ENCODE measurements around the gene MTHFD2L.
"Not testable (repeated sequence)": the region's sequence is repeated elsewhere in the genome, so short reads cannot be mapped to it uniquely, and the experiment has no call there.

MTHFD2L gene

DNA sequence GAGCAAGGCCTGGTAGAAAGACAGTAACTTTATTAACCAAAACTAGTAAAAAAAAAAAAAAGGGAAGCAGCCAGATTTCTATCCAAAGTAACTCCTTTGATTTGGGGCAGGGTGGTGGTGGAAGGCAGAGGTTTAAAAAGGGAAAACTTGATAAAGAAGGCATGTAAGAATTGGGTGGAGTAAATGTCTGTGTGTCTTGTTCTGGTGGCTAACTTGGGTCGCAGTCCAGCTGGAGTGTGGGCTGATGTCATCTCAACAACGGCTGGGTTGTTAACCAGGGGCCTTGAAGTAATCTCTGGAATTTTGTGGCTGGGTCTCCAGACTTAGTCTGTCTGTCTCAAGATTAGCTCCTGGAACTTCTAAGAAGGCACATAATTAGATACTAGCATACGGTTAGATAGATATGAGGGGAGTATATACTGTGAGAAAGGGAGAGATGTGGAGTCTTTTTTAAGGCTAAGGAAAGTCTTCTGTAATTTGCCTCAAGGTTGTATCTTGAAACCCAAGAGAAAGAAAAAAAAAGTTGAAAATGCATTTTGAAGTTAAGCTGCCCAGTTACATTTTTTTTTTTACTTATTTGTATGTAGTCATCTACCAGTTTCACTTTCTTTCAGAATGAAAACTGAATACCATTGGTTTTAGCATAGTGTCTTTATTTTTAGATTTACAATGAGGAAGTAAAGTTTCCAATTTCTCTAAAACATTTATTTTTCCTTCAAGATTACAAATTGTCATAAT, 48.3 kb downstream of the MTHFD2L start:
- H3K4me1 ChIP-seq (ENCODE audit: control insufficient read depth, insufficient read depth, low read length, poor library complexity, severe bottlenecking): no peaks in the 10 kb centered on the region
- H3K4me3 ChIP-seq (ENCODE audit: insufficient read depth, low read depth, low read length, poor library complexity, severe bottlenecking): no peak overlapping the region
- no peak for DNase-seq
- H3K36me3 ChIP-seq (ENCODE audit: control insufficient read depth, insufficient read depth, low read length): no peaks in the 10 kb centered on the region
- no peaks in the 10 kb centered on the region for H3K27me3 ChIP-seq (replicated peaks; ENCODE audit: control insufficient read depth, insufficient read depth, low read length, poor library complexity, severe bottlenecking)
- H3K9me3 ChIP-seq (ENCODE audit: control insufficient read depth, low read length): no peaks in the 10 kb centered on the region
- H3K27ac ChIP-seq (ENCODE audit: insufficient read depth, low read length, poor library complexity, severe bottlenecking): no peak overlapping the region

DNA sequence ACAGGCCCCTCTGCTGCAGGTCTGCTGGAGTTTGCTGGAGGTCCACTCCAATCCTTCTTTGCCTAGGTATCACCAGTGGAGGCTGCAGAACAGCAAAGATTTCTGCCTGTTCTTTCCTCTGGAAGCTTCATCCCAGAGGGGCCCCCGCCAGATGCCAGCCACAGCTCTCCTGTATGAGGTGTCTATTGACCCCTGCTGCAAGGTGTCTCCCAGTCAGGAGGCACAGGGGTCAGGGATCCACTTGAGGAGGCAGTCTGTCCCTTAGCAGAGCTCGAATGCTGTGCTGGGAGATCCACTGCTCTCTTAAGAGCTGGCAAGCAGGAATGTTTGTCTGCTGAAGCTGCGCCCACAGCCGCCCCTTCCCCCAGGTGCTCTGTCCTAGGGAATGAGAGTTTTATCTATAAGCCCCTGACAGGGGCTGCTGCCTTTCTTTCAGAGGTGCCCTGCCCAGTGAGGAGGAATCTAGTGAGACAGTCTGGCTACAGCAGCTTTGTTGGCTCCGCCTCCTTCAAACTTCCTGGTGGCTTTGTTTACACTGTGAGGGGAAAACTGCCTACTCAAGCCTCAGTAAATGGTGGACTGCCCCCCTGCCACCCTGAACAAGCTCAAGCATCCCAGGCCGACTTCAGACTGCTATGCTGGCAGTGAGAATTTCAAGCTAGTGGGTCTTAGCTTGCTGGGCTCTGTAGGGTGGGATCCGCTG, 56.7 kb downstream of the MTHFD2L start:
- H3K27ac ChIP-seq (ENCODE audit: insufficient read depth, low read length, poor library complexity, severe bottlenecking); H3K9me3 ChIP-seq (ENCODE audit: control insufficient read depth, low read length); H3K36me3 ChIP-seq (ENCODE audit: control insufficient read depth, insufficient read depth, low read length); H3K27me3 ChIP-seq (replicated peaks; ENCODE audit: control insufficient read depth, insufficient read depth, low read length, poor library complexity, severe bottlenecking); DNase-seq; H3K4me1 ChIP-seq (ENCODE audit: control insufficient read depth, insufficient read depth, low read length, poor library complexity, severe bottlenecking); H3K4me3 ChIP-seq (ENCODE audit: insufficient read depth, low read depth, low read length, poor library complexity, severe bottlenecking): not testable (repeated sequence)

DNA sequence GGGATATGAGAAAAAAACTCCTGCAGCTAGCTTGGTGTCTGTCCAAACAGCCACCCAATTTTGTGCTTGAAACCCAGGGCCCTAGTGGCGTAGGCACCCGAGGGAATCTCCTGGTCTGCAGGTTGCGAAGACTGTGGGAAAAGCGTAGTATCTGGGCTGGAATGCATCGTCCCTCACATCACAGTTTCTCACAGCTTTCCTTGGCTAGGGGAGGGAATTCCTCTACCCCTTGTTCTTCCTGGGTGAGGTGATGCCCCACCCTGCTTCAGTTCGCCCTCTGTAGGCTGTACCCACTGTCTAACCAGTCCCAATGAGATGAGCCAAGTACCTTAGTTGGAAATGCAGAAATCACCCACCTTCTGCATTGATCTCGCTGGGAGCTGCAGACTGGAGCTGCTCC, 57.3 kb downstream of the MTHFD2L start:
- not testable (repeated sequence) for H3K4me1 ChIP-seq (ENCODE audit: control insufficient read depth, insufficient read depth, low read length, poor library complexity, severe bottlenecking); H3K36me3 ChIP-seq (ENCODE audit: control insufficient read depth, insufficient read depth, low read length); DNase-seq; H3K27me3 ChIP-seq (replicated peaks; ENCODE audit: control insufficient read depth, insufficient read depth, low read length, poor library complexity, severe bottlenecking); H3K4me3 ChIP-seq (ENCODE audit: insufficient read depth, low read depth, low read length, poor library complexity, severe bottlenecking); H3K27ac ChIP-seq (ENCODE audit: insufficient read depth, low read length, poor library complexity, severe bottlenecking); H3K9me3 ChIP-seq (ENCODE audit: control insufficient read depth, low read length)

DNA sequence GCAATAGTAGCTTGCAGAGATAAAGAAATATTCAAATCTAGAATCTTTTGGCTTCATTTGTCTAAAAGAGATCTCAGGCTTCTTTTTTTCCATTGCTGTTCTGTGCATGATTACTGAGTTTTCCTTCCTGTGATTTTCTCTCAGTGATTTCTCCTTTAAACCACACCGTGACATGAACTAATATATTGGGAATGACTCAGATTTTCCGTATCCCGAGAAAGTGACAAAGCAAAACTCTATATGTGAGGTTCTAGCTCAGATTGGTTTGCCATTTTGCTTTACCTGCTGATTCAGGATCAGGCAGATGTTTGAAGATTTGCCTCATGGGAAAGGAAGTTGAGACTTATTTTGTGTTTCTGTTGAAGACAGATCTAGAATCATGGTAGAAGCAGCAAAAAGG, 59.4 kb downstream of the MTHFD2L start:
- Histone ChIP-seq H3K36me3 (ENCODE audit: control insufficient read depth, insufficient read depth, low read length) (no peaks in the 10 kb centered on the region), H3K27ac (ENCODE audit: insufficient read depth, low read length, poor library complexity, severe bottlenecking) (no peak overlapping the region), H3K9me3 (ENCODE audit: control insufficient read depth, low read length) (no peaks in the 10 kb centered on the region), H3K4me3 (ENCODE audit: insufficient read depth, low read depth, low read length, poor library complexity, severe bottlenecking) (no peak overlapping the region), H3K27me3 (replicated peaks; ENCODE audit: control insufficient read depth, insufficient read depth, low read length, poor library complexity, severe bottlenecking) (no peaks in the 10 kb centered on the region), H3K4me1 (ENCODE audit: control insufficient read depth, insufficient read depth, low read length, poor library complexity, severe bottlenecking) (no peaks in the 10 kb centered on the region)
- no peak for DNase-seq

DNA sequence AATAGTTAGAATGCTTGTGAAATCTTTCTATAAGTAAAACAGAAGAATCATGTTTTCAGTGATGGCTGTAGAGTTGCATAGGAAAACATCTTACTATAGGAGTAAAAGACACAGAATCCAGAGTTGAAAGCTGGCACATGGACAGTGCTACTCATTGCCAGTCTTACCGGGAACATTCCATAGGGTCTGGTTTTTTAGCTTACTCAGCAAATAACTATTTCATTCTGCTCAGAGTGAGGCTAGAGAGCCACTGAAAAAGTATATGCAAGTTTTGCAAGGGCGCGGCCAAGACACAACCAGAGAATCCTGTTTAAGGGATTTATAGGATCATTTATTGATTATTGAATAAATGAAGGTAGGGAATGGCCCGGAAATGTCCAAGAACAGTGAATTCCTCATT, 60.3 kb downstream of the MTHFD2L start:
- H3K36me3 ChIP-seq (ENCODE audit: control insufficient read depth, insufficient read depth, low read length): no peaks in the 10 kb centered on the region
- H3K9me3 ChIP-seq (ENCODE audit: control insufficient read depth, low read length): no peaks in the 10 kb centered on the region
- DNase-seq: no peak
- no peaks in the 10 kb centered on the region for H3K4me1 ChIP-seq (ENCODE audit: control insufficient read depth, insufficient read depth, low read length, poor library complexity, severe bottlenecking)
- no peak overlapping the region for H3K27ac ChIP-seq (ENCODE audit: insufficient read depth, low read length, poor library complexity, severe bottlenecking)
- no peaks in the 10 kb centered on the region for H3K27me3 ChIP-seq (replicated peaks; ENCODE audit: control insufficient read depth, insufficient read depth, low read length, poor library complexity, severe bottlenecking)
- no peak overlapping the region for H3K4me3 ChIP-seq (ENCODE audit: insufficient read depth, low read depth, low read length, poor library complexity, severe bottlenecking)

DNA sequence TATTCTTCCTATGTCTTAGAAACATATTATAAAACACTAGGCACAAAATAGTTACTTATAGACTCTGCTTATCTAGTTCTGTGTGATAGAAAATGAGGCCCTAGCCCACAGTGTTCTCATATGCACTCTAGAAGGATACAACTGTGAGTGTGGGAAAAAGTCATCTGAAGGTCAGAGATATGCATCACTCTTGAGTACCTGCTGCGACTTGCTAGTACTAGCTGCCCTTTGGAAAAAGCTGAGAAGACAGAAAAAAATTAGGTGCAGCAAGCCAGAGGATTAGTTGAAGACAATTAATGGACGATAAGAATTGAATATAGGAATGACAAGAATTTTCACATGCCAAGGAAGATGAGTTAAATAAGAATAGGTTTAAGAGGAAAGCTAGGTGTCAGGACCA, 61.3 kb downstream of the MTHFD2L start:
- no peaks in the 10 kb centered on the region for H3K4me1 ChIP-seq (ENCODE audit: control insufficient read depth, insufficient read depth, low read length, poor library complexity, severe bottlenecking)
- H3K9me3 ChIP-seq (ENCODE audit: control insufficient read depth, low read length): no peaks in the 10 kb centered on the region
- no peak overlapping the region for H3K4me3 ChIP-seq (ENCODE audit: insufficient read depth, low read depth, low read length, poor library complexity, severe bottlenecking)
- H3K27ac ChIP-seq (ENCODE audit: insufficient read depth, low read length, poor library complexity, severe bottlenecking): no peak overlapping the region
- no peak for DNase-seq
- no peaks in the 10 kb centered on the region for H3K27me3 ChIP-seq (replicated peaks; ENCODE audit: control insufficient read depth, insufficient read depth, low read length, poor library complexity, severe bottlenecking)
- H3K36me3 ChIP-seq (ENCODE audit: control insufficient read depth, insufficient read depth, low read length): no peaks in the 10 kb centered on the region

DNA sequence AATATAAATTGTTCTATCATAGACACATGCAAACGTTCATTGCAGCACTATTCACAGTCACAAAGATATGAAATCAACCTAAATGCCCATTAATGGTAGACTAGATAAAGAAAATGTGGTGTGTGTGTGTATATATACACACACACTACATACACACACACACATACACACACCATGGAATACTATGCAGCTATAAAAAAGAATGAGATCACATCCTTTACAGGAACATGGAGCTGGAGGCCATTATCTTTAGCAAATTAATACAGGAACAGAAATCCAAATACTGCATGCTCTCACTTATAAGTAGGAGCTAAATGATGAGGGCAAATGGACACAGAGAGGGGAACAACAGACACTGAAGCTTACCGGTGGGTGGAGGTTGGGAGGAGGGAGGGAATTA, 65.2 kb downstream of the MTHFD2L start:
- H3K9me3 ChIP-seq (ENCODE audit: control insufficient read depth, low read length): no peaks in the 10 kb centered on the region
- H3K27ac ChIP-seq (ENCODE audit: insufficient read depth, low read length, poor library complexity, severe bottlenecking): no peak overlapping the region
- H3K4me3 ChIP-seq (ENCODE audit: insufficient read depth, low read depth, low read length, poor library complexity, severe bottlenecking): no peak overlapping the region
- no peaks in the 10 kb centered on the region for H3K4me1 ChIP-seq (ENCODE audit: control insufficient read depth, insufficient read depth, low read length, poor library complexity, severe bottlenecking)
- no peaks in the 10 kb centered on the region for H3K36me3 ChIP-seq (ENCODE audit: control insufficient read depth, insufficient read depth, low read length)
- H3K27me3 ChIP-seq (replicated peaks; ENCODE audit: control insufficient read depth, insufficient read depth, low read length, poor library complexity, severe bottlenecking): no peaks in the 10 kb centered on the region
- no peak for DNase-seq

DNA sequence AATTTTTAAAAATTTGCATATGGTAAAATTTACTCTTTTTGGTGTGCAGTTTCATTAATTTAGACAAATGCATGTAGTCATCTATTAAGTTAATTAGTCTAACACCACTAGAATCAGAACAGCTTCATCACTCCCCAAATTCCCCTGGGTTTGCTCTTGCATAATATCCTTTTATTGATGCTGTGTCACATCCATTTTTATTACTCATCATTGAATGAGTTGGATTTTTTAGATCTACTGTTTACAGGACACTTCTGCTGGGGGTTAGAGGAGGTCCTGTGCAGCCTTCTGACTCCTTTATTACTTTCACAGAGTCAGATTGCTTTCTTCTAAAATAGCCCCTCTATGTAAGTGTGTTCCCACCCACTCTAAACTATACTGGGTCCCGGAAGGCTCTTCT, 65.9 kb downstream of the MTHFD2L start:
- Histone ChIP-seq H3K27me3 (replicated peaks; ENCODE audit: control insufficient read depth, insufficient read depth, low read length, poor library complexity, severe bottlenecking) (no peaks in the 10 kb centered on the region), H3K36me3 (ENCODE audit: control insufficient read depth, insufficient read depth, low read length) (no peaks in the 10 kb centered on the region), H3K9me3 (ENCODE audit: control insufficient read depth, low read length) (no peaks in the 10 kb centered on the region), H3K4me3 (ENCODE audit: insufficient read depth, low read depth, low read length, poor library complexity, severe bottlenecking) (no peak overlapping the region), H3K4me1 (ENCODE audit: control insufficient read depth, insufficient read depth, low read length, poor library complexity, severe bottlenecking) (no peaks in the 10 kb centered on the region), H3K27ac (ENCODE audit: insufficient read depth, low read length, poor library complexity, severe bottlenecking) (no peak overlapping the region)
- no peak for DNase-seq

DNA sequence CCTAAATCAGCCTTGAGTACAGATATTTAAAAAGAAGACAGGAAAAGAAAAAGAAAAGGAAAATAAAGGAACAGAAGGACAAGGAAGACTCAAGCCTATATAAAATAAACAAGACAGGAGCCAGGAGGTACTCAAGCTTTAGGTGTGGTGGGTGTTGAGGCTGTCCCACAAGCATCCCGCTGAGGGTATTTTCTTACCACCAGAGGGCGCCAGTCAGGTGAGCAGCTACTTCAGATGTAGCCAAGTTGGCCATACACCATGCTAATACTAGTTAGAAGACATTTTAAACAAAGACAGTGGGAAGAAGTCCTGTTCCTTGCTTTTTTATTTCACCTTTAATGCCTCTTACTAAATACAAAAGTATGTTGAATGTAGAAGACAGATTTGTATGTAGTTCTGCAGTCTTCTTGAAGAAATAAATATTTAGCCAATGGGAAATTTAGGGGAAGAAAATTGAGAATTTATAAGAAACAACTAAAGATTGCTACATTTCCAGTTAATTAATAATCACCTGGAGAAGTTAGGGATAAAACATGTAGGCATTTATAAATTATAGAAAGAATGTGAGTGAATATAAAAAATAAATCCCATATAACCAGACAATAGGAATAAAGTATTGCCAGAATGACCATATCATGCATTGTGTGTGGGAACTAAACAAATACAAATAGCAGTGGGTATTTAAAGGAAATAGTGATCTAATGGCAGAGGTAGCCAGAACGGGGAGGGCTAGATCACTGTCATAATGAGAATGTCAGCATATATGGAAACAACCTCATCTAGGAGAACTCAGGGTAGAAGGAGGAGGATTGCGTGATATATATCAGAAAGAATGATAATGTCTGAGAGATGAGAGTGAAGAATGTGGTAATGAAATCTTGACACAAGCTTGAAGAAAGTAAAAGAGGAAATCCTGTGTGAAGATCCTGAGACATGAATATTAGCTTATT, 71.0 kb downstream of the MTHFD2L start:
- no peaks in the 10 kb centered on the region for H3K9me3 ChIP-seq (ENCODE audit: control insufficient read depth, low read length)
- H3K4me1 ChIP-seq (ENCODE audit: control insufficient read depth, insufficient read depth, low read length, poor library complexity, severe bottlenecking): no peaks in the 10 kb centered on the region
- H3K4me3 ChIP-seq (ENCODE audit: insufficient read depth, low read depth, low read length, poor library complexity, severe bottlenecking): no peak overlapping the region
- no peak overlapping the region for H3K27ac ChIP-seq (ENCODE audit: insufficient read depth, low read length, poor library complexity, severe bottlenecking)
- peak; percentile 18 to 56 (median 21) for DNase-seq
- H3K27me3 ChIP-seq (replicated peaks; ENCODE audit: control insufficient read depth, insufficient read depth, low read length, poor library complexity, severe bottlenecking): no peaks in the 10 kb centered on the region
- no peaks in the 10 kb centered on the region for H3K36me3 ChIP-seq (ENCODE audit: control insufficient read depth, insufficient read depth, low read length)

Data from effector memory CD4-positive, alpha-beta T cell (primary cell).